ENCODE measurements around the gene MAD2L2.

GRCh38 chr1:11681071-11681771 is at the start of gene MAD2L2:
- no peak for TF ChIP-seq FOXP4 (CRISPR knock-in tag; IDR thresholded peaks at IDR 0.05; ENCODE audit: borderline replicate concordance)
- TF ChIP-seq ELK1 (CRISPR knock-in tag; IDR thresholded peaks at IDR 0.05), result no peak
- TF ChIP-seq ZEB2 (IDR thresholded peaks at IDR 0.05), result no peak
- TF ChIP-seq YY1 (IDR thresholded peaks at IDR 0.05; ENCODE audit: borderline replicate concordance in 1 of 3, control insufficient read depth in 1 of 3, extremely low read depth in 1 of 3, insufficient read depth in 3 of 3, insufficient read length in 1 of 3, insufficient replicate concordance in 2 of 3, low read depth in 1 of 3, low read length in 2 of 3), result peak in 2 of 3 experiments; percentile 45 to 72
- no peak for TF ChIP-seq CTCF (IDR thresholded peaks at IDR 0.05 in 2 of 3, conservative IDR thresholded peaks at IDR 0.05 in 1 of 3; ENCODE audit: insufficient read depth in 2 of 3, low read depth in 1 of 3, low read length in 3 of 3)
- TF ChIP-seq POLR2A (conservative IDR thresholded peaks at IDR 0.05), result peak; percentile 81
- 0 out of 4 replicates have a peak, but pooled peaks of 1 of the 2 experiments have one; percentile 31 for TF ChIP-seq UBTF (IDR thresholded peaks at IDR 0.05; ENCODE audit: borderline replicate concordance in 1 of 2, low read depth in 2 of 2, low read length in 2 of 2)
- no peak for TF ChIP-seq ZNF449 (CRISPR knock-in tag; IDR thresholded peaks at IDR 0.05)
- peak; percentile 70 to 85 for TF ChIP-seq MNT (conservative IDR thresholded peaks at IDR 0.05)
- TF ChIP-seq TFE3 (CRISPR knock-in tag; IDR thresholded peaks at IDR 0.05), result no peak
- no peak for TF ChIP-seq PTBP1 (IDR thresholded peaks at IDR 0.05; ENCODE audit: low read depth, low read length)
